BJ (cell line): ENCODE data around the gene ERCC6L2. TPM values are rescaled to one million over a fixed set of nuclear protein-coding genes. Genes with fewer than 3 reads are reported as not detected.

Experiments used
- CTCF ChIA-PET: fragments of 350-600 bp; formaldehyde crosslinking; extraction: SDS; loops from one replicate; lab custom pipeline; 2021; ENCODE audit warnings: antibody characterized with exemption, inconsistent platforms; lab: Yijun Ruan, JAX
- POLR2A ChIA-PET: fragments of 300-600 bp; sonication (Branson Sonifier 250); formaldehyde crosslinking; extraction: SDS; loops from one replicate; lab custom pipeline; 2021; ENCODE audit warnings: antibody characterized with exemption; lab: Charles Lee
- DNase-seq: peaks from one replicate; pipeline ENCODE4 v3.0.0-alpha.2; 2011; ENCODE audit warnings: low read depth
- H3K27me3 ChIP-seq: 2 replicates; pipeline ENCODE4 v1.6.0; 2011; ENCODE audit warnings: low read length; ENCODE audit not compliant: control insufficient read depth, insufficient read depth
- H3K36me3 ChIP-seq: 2 replicates; pipeline ENCODE4 v1.5.1; 2011; ENCODE audit warnings: low read length; ENCODE audit not compliant: control insufficient read depth, insufficient read depth
- H3K4me3 ChIP-seq: 2 replicates; pipeline ENCODE4 v1.5.1; 2011; ENCODE audit warnings: low read depth, mild to moderate bottlenecking, control low read depth, low read length
- polyA plus RNA-seq: library from polyadenylated mRNA; depleted of rRNA; stranded (reverse); fragments of >200 nt; gene quantifications from 2 replicates; pipeline ENCODE4 v1.2.3, GENCODE V29; 2011
- TF ChIP-seq, protein P1 (sequence below): IDR thresholded peaks from 2 replicates; pipeline ENCODE4 v1.5.1; 2011; ENCODE audit warnings: low read depth, mild to moderate bottlenecking, control low read depth, inconsistent platforms, low read length, moderate library complexity; ENCODE audit not compliant: insufficient read depth

ERCC6L2 gene
- polyA plus RNA-seq, 1 experiment: 12.0 TPM

DNA sequence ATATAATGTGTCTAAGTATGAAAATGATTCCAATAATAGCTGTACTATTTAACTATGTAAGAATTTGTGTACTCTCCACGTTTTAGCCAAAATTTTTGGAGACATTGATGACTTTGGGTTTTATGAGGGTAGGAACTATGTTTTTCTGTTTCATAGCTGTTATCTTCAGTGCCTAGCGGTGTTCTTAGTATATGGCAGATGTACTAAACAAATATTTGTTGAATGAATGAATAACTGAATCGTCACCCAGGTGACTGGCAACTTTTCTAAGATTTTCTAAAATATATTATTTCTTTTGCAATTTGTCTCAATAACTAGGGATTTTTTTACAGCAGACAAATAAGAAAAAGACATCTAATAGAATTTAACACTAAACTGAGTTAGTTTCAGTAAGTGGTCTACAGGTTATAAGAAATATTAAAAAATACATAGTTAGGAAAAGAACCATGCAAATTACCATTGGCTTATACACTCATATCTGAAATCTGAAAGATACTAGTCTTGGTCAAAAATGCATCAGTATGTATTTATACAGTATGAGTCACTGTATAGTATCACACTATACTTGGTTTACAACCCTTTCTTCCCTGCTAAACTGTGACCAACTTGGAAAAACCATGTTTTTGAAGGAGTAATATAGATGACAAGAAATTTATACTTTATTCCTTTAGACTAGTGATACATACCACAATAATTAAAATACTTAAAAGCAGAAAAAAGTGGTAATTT is 10.5 kb upstream of the ERCC6L2 start:
- no peak for DNase-seq
- TF ChIP-seq, protein P1, sequence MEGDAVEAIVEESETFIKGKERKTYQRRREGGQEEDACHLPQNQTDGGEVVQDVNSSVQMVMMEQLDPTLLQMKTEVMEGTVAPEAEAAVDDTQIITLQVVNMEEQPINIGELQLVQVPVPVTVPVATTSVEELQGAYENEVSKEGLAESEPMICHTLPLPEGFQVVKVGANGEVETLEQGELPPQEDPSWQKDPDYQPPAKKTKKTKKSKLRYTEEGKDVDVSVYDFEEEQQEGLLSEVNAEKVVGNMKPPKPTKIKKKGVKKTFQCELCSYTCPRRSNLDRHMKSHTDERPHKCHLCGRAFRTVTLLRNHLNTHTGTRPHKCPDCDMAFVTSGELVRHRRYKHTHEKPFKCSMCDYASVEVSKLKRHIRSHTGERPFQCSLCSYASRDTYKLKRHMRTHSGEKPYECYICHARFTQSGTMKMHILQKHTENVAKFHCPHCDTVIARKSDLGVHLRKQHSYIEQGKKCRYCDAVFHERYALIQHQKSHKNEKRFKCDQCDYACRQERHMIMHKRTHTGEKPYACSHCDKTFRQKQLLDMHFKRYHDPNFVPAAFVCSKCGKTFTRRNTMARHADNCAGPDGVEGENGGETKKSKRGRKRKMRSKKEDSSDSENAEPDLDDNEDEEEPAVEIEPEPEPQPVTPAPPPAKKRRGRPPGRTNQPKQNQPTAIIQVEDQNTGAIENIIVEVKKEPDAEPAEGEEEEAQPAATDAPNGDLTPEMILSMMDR: no peak
- POLR2A ChIA-PET: no interaction called here
- H3K27me3 ChIP-seq: no peaks in the 10 kb centered on the region
- no peak overlapping the region for H3K4me3 ChIP-seq
- H3K36me3 ChIP-seq: no peaks in the 10 kb centered on the region
- CTCF ChIA-PET: no interaction called here

DNA sequence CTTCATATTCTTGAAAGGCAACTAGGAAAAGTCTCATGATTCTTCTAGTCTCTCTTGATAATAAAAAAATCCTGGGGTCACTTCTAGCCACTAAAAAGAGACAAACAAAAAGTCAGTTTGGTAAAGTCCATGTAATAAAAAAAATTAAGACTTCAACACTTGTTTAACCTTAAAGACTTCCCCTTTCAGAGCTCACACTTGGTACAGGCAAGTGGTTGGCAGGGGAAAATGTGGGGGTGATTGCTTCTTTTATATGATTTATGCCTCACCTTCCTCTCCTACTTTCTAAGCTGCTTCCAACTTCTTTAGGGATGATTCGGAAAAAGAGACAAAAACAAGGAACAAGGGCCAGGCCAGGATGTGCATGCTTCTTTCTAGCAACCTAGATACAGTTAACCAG is 5.1 kb upstream of the ERCC6L2 start:
- POLR2A ChIA-PET: no interaction called here
- Histone ChIP-seq H3K4me3 (no peak overlapping the region), H3K36me3 (no peaks in the 10 kb centered on the region), H3K27me3 (no peaks in the 10 kb centered on the region)
- TF ChIP-seq, protein P1: no peak
- CTCF ChIA-PET: no interaction called here
- DNase-seq: no peak

DNA sequence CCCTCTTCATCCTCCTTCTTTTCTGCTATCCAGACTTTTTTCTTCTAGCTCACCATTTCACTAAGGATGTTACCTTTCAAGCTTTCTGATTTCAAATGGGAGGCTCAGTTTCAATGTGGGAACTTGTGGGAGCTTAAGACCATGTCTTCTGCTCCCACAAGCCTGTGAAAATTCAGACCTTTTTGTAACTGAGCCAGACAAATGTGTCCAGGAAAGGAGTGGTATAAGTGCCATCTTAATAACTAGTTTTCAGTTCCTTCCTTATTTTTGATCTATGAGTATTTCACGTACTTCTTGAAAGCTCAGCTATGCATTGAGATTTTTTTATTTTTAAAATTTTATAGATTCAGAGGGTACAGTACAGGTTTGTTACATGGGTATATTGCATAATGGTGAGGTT is 4.6 kb upstream of the ERCC6L2 start:
- no peak for DNase-seq
- Histone ChIP-seq H3K4me3 (no peak overlapping the region), H3K27me3 (no peaks in the 10 kb centered on the region), H3K36me3 (no peaks in the 10 kb centered on the region)
- ChIA-PET POLR2A (no interaction called here), CTCF (no interaction called here)
- TF ChIP-seq, protein P1: no peak

DNA sequence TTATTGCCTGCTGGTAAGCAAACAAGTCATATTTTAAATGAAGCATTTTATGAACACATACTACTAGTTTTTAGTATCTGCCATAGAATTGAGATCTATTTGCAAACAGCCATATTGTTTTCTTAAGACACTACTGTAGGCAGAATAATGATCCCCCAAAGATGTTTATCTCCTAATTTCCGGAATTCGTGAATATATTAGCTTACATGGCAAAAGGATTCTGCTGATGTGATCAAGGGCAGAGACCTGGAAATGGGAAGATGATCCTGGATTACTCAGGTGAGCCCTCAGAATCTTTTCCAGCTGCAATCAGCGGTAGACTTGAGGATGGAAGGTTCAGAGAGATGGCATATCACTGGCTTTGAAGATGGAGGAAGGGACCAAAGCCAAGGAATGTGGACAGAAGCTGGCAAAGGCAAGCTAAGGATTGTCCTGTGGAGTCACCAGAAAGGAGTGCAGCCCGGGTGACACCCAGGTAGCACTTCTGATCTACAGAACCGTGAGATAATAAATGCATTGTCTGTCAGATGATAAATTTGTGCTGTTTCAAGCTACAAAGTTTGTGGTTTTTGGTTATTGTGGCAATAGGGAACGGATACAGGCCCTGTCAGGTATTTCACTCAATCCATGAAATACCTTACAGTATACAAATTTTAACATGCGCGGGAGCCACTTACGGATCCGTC is 1.0 kb upstream of the ERCC6L2 start:
- CTCF ChIA-PET: interaction anchor here (1.8 kb wide), 1 partner anchor 39 kb away, joined by 3 read pairs; no protein-coding TSS in a partner anchor
- TF ChIP-seq, protein P1: no peak
- Histone ChIP-seq H3K36me3 (no peaks in the 10 kb centered on the region), H3K27me3 (no peaks in the 10 kb centered on the region), H3K4me3 (no peak overlapping the region)
- no peak for DNase-seq
- POLR2A ChIA-PET: interaction anchor here (0.6 kb wide), 2 partner anchors 16 to 132 kb away, joined by 3 read pairs; no protein-coding TSS in a partner anchor

DNA sequence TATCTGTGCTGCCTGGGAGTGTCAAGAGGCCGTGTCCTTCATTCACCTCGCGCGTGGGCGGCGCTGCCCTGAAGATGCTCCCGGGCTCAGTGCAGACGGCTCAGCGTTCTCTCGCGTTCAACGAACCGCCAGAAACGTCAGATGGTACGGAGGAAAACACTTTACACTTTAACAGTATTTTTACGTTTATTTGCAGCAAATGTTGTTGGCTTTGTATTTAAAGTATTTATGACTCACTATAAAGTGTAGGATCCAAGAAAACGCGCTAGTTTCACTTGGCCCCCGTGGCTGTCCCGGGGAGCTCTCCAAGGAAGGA is 544 bp upstream of the ERCC6L2 start:
- Histone ChIP-seq H3K36me3 (no peaks in the 10 kb centered on the region), H3K4me3 (no peak overlapping the region), H3K27me3 (no peaks in the 10 kb centered on the region)
- no peak for DNase-seq
- TF ChIP-seq, protein P1: no peak
- ChIA-PET CTCF (interaction anchor here (0.6 to 1.8 kb wide), 3 partner anchors 26 to 61 kb away, joined by 3 read pairs; no protein-coding TSS in a partner anchor), POLR2A (interaction anchor here (0.6 kb wide), 1 partner anchor 133 kb away, joined by 3 read pairs; no protein-coding TSS in a partner anchor)
